ENCODE results near the gene SLC40A1. TPM values are rescaled to one million over a fixed set of nuclear protein-coding genes. Genes with fewer than 3 reads are reported as not detected.

Gene SLC40A1
- total and polyA plus RNA-seq, 2 donors (not counting 3 experiments of a cell fraction or from before 2014, with no cell fraction given): 8.5 to 15.1 TPM

Other genes with a start within 250 kb of the SLC40A1 start
- 41.7 and 44.8 TPM in 2 replicates for gene WDR75, start 139.3 kb downstream of the SLC40A1 start, total RNA-seq
- gene WDR75, start 139.3 kb downstream of the SLC40A1 start, polyA plus RNA-seq: 11.2 and 17.4 TPM in 2 replicates
- gene ASNSD1, start 80.7 kb upstream of the SLC40A1 start, total RNA-seq: 39.5 and 41.9 TPM in 2 replicates
- 9.7 and 15.8 TPM in 2 replicates for gene ASNSD1, start 80.7 kb upstream of the SLC40A1 start, polyA plus RNA-seq
- 4.3 and 4.5 TPM in 2 replicates for gene ANKAR, start 93.9 kb upstream of the SLC40A1 start, total RNA-seq
- 1.0 and 1.3 TPM in 2 replicates for gene ANKAR, start 93.9 kb upstream of the SLC40A1 start, polyA plus RNA-seq
- 5.4 and 5.9 TPM in 2 replicates for gene OSGEPL1, start 182.0 kb upstream of the SLC40A1 start, total RNA-seq
- 2.2 and 2.7 TPM in 2 replicates for gene OSGEPL1, start 182.0 kb upstream of the SLC40A1 start, polyA plus RNA-seq
- gene ORMDL1, start 203.6 kb upstream of the SLC40A1 start, total RNA-seq: 58.0 and 63.3 TPM in 2 replicates
- 51.7 and 54.5 TPM in 2 replicates for gene ORMDL1, start 203.6 kb upstream of the SLC40A1 start, polyA plus RNA-seq
- 27.8 and 28.4 TPM in 2 replicates for gene PMS1, start 203.7 kb upstream of the SLC40A1 start, total RNA-seq
- gene PMS1, start 203.7 kb upstream of the SLC40A1 start, polyA plus RNA-seq: 4.9 and 6.6 TPM in 2 replicates